ENCODE results near the gene TSHR.

DNA sequence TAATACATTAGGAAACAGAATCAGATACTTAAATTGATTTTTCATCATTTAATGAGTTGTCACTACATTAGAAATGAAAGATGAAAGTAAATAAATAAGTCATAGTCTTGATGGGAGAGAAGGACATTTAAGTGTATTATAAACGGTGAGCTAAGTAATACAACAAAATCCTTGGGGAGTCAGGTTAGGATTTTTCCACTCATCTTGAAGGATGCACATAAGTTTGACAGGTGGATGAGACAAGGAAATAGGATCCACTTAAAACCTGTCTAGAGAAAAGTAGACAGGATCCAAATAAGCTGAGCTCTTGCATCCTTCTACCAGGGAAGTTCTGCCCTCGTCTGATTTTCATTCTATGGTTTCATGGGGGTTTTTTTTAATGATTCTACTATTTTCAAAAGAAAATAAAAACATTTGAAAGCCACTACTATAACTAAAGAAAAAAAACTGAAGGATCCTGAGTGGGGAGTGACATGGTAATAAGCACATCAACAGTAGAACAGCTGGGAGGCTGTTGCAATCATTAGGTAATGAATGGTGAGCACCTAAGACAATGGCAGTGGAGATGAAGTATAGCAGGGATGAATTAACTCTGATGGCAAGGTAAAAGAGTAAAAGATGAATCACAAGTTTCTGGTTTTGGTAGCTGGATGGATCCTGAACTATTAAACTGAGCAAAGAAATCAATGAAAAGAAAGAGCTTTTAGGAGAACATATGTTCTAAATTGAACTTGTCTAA, 30.9 kb upstream of the TSHR start:
- TF ChIP-seq EP300 (IDR thresholded peaks at IDR 0.05) = no peak
- TF ChIP-seq, protein P1, sequence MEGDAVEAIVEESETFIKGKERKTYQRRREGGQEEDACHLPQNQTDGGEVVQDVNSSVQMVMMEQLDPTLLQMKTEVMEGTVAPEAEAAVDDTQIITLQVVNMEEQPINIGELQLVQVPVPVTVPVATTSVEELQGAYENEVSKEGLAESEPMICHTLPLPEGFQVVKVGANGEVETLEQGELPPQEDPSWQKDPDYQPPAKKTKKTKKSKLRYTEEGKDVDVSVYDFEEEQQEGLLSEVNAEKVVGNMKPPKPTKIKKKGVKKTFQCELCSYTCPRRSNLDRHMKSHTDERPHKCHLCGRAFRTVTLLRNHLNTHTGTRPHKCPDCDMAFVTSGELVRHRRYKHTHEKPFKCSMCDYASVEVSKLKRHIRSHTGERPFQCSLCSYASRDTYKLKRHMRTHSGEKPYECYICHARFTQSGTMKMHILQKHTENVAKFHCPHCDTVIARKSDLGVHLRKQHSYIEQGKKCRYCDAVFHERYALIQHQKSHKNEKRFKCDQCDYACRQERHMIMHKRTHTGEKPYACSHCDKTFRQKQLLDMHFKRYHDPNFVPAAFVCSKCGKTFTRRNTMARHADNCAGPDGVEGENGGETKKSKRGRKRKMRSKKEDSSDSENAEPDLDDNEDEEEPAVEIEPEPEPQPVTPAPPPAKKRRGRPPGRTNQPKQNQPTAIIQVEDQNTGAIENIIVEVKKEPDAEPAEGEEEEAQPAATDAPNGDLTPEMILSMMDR (IDR thresholded peaks at IDR 0.05) = no peak
